ENCODE results near the gene ETFDH.
"Not testable (repeated sequence)": the region's sequence is repeated elsewhere in the genome, so short reads cannot be mapped to it uniquely, and the experiment has no call there.

The ETFDH gene

DNA sequence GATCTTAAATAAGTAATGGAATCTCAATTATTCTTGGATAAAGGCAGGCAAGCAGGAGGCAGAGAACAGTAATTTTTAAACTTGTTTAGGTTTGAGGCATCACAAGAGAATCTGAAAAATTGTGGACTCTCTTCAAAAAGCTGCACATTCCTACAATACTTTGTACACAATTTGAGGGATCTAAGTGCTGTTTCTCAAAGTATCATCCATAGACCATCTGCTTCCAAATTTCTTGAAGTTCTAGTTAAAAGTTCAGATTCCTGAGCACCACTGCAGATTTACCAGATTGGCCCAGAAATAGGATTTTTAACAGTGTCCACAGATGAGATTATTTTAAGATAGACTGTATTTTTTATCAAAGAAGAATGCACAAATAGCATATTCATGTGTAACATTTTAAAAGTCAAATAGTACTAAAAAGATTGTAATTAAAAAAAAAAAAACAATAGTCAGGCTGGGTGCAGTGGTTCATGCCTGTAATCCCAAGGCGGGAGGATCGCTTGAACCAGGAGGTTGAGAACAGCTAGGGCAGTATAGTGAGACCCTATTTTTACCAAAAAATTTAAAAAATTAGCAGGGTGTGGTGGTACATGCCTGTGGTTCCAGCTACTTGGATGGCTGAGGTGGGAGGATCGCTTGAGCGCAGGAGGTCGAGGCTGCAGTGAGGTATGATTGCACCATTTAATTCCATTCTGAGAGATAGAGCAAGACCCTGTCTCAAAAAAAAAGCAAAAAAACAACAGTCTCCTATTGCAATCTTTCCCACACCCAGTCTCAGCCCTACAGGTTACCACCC is 82.5 kb downstream of the ETFDH start:
- DNase-seq (ENCODE audit: low read depth in 3 of 3, low spot score in 1 of 3), result no peak

DNA sequence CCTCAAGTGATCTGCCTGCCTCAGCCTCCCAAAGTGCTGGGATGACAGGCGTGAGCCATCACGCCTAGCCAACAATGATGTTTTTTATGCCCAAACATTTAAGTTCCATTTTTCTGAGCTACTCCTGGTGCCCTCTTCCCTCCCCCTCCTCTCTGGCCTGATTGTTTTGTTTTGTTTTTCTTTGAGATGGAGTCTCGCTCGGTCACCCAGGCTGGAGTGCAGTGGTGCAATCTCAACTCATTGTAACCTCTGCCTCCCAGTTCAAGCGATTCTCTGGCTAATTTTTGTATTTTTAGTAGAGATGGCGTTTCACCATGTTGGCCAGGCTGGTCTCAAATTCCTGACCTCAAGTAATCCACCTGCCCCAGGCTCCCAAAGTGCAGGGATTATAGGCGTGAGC is 83.7 kb downstream of the ETFDH start:
- not testable (repeated sequence) for DNase-seq (ENCODE audit: low read depth in 3 of 3, low spot score in 1 of 3)

DNA sequence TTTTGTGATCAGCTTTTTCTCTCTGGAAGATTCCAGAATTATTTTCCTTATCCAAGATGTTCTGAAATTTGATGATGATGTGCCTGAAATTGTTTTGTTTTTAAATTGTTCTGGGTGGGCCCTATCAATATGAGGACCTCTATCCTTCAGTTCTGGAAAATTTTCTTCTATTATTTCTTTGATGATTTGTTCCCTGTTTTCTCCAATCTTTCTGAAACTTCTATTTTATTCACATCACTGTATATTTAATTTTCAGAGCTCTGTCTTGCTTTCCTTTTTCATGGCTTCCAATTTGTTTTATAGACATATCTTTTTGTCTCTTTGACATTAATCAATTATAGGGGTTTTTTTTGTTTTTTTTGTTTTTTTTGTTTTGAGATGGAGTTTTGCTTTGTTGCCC is 84.5 kb downstream of the ETFDH start:
- DNase-seq (ENCODE audit: low read depth in 3 of 3, low spot score in 1 of 3), result no peak

DNA sequence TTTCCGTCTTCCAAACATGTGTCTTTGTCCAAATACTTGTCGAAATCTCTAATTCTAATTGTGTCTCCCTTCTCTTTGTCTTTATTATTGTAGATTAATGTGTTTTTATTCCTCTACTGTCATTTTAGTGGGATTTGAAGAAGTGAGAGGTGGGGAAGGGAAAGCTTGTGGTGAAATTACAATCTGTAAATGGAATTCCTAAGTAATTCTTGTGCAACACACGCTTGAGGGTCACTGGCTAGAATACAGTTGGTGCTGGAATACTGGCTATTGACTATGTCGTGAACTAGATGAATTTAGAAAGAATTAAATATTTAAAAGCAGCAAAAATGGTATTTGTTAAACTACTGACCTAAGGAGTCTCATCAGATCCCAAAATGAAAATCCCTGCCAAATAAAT is 86.0 kb downstream of the ETFDH start:
- no peak for DNase-seq (ENCODE audit: low read depth in 3 of 3, low spot score in 1 of 3)

DNA sequence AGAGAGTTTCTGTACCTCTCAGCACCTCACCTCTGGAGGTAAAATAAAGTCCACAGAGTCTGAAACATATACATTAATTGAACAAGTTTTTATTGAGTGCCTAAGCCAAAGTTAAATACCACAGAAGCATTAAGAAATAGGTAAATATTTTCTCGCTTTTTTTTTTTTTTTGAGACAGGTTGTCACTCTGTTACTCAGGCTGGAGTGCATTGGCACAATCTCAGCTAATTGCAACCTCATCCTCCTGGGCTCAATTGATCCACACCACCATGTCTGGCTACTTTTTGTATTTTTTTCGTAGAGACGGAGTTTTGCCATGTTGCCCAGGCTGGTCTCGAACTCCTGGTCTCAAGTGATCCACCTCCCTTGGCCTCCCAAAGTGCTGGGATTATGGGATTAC is 86.6 kb downstream of the ETFDH start:
- DNase-seq (ENCODE audit: low read depth in 3 of 3, low spot score in 1 of 3), result no peak

Data from stimulated activated CD4-positive, alpha-beta T cell treated with anti-CD3 and anti-CD28 coated beads, TNF-alpha, amount 100 ng/mL, for 1 hour (primary cell).